ENCODE data around the gene TMEM161A. TPM values are rescaled to one million over a fixed set of nuclear protein-coding genes. Genes with fewer than 3 reads are reported as not detected.

Gene TMEM161A
- total and polyA plus RNA-seq, 2 experiments from 2014 or later, result 38.9 to 59.5 TPM

DNA sequence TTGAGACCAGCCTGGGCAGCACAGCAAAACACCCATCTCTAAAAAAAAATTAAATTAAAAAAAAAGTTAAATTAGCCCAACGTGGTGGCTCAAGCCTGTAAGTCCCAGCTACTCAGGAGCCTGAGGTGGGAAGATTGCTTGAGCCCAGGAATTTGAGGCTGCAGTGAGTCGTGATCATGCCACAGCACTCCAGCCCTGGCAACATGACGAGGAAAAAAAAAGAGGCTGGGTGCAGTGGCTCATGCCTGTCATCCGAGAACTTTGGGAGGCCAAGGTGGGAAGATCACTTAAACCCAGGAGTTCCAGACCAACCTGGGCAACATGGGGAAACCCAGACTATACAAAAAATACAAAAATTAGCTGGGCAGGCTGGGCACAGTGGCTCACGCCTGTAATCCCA lies 2.2 kb upstream of the TMEM161A start:
- H3K27ac Mint-ChIP-seq, result no peak overlapping the region
- H3K27me3 ChIP-seq (ENCODE audit: insufficient read depth), result no peaks in the 10 kb centered on the region
- H3K27ac ChIP-seq (ENCODE audit: low read depth), result no peak overlapping the region
- H3F3A ChIP-seq (replicated peaks; ENCODE audit: low read depth), result peaks cover 10% of the 10 kb centered on the region; the same call in 1 of the 2 replicates
- TF ChIP-seq, protein P1, sequence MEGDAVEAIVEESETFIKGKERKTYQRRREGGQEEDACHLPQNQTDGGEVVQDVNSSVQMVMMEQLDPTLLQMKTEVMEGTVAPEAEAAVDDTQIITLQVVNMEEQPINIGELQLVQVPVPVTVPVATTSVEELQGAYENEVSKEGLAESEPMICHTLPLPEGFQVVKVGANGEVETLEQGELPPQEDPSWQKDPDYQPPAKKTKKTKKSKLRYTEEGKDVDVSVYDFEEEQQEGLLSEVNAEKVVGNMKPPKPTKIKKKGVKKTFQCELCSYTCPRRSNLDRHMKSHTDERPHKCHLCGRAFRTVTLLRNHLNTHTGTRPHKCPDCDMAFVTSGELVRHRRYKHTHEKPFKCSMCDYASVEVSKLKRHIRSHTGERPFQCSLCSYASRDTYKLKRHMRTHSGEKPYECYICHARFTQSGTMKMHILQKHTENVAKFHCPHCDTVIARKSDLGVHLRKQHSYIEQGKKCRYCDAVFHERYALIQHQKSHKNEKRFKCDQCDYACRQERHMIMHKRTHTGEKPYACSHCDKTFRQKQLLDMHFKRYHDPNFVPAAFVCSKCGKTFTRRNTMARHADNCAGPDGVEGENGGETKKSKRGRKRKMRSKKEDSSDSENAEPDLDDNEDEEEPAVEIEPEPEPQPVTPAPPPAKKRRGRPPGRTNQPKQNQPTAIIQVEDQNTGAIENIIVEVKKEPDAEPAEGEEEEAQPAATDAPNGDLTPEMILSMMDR (conservative IDR thresholded peaks at IDR 0.05; ENCODE audit: low read depth in 2 of 2), result no peak
- TF ChIP-seq STAT1 (IDR thresholded peaks at IDR 0.05; ENCODE audit: unreplicated experiment) (no peak), NANOG (IDR thresholded peaks at IDR 0.05; ENCODE audit: borderline replicate concordance) (no peak), ZNF114 (CRISPR knock-in tag; IDR thresholded peaks at IDR 0.05) (no peak), ZNF331 (CRISPR knock-in tag; IDR thresholded peaks at IDR 0.05; ENCODE audit: low read depth) (no peak), POLR2AphosphoS5 (IDR thresholded peaks at IDR 0.05; ENCODE audit: low read depth) (no peak), EZH2phosphoT487 (IDR thresholded peaks at IDR 0.05; ENCODE audit: unreplicated experiment) (no peak), EZH2 (IDR thresholded peaks at IDR 0.05; ENCODE audit: low read depth, unreplicated experiment) (no peak), CREB1 (CRISPR knock-in tag; IDR thresholded peaks at IDR 0.05; ENCODE audit: low read depth) (no peak), JUNB (IDR thresholded peaks at IDR 0.05; ENCODE audit: unreplicated experiment) (no peak)
- TF ChIP-seq, protein P2, sequence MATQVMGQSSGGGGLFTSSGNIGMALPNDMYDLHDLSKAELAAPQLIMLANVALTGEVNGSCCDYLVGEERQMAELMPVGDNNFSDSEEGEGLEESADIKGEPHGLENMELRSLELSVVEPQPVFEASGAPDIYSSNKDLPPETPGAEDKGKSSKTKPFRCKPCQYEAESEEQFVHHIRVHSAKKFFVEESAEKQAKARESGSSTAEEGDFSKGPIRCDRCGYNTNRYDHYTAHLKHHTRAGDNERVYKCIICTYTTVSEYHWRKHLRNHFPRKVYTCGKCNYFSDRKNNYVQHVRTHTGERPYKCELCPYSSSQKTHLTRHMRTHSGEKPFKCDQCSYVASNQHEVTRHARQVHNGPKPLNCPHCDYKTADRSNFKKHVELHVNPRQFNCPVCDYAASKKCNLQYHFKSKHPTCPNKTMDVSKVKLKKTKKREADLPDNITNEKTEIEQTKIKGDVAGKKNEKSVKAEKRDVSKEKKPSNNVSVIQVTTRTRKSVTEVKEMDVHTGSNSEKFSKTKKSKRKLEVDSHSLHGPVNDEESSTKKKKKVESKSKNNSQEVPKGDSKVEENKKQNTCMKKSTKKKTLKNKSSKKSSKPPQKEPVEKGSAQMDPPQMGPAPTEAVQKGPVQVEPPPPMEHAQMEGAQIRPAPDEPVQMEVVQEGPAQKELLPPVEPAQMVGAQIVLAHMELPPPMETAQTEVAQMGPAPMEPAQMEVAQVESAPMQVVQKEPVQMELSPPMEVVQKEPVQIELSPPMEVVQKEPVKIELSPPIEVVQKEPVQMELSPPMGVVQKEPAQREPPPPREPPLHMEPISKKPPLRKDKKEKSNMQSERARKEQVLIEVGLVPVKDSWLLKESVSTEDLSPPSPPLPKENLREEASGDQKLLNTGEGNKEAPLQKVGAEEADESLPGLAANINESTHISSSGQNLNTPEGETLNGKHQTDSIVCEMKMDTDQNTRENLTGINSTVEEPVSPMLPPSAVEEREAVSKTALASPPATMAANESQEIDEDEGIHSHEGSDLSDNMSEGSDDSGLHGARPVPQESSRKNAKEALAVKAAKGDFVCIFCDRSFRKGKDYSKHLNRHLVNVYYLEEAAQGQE (IDR thresholded peaks at IDR 0.05; ENCODE audit: unreplicated experiment), result no peak
- TF ChIP-seq, protein P3, sequence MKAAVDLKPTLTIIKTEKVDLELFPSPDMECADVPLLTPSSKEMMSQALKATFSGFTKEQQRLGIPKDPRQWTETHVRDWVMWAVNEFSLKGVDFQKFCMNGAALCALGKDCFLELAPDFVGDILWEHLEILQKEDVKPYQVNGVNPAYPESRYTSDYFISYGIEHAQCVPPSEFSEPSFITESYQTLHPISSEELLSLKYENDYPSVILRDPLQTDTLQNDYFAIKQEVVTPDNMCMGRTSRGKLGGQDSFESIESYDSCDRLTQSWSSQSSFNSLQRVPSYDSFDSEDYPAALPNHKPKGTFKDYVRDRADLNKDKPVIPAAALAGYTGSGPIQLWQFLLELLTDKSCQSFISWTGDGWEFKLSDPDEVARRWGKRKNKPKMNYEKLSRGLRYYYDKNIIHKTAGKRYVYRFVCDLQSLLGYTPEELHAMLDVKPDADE (IDR thresholded peaks at IDR 0.05), result no peak
- TF ChIP-seq, protein P4, sequence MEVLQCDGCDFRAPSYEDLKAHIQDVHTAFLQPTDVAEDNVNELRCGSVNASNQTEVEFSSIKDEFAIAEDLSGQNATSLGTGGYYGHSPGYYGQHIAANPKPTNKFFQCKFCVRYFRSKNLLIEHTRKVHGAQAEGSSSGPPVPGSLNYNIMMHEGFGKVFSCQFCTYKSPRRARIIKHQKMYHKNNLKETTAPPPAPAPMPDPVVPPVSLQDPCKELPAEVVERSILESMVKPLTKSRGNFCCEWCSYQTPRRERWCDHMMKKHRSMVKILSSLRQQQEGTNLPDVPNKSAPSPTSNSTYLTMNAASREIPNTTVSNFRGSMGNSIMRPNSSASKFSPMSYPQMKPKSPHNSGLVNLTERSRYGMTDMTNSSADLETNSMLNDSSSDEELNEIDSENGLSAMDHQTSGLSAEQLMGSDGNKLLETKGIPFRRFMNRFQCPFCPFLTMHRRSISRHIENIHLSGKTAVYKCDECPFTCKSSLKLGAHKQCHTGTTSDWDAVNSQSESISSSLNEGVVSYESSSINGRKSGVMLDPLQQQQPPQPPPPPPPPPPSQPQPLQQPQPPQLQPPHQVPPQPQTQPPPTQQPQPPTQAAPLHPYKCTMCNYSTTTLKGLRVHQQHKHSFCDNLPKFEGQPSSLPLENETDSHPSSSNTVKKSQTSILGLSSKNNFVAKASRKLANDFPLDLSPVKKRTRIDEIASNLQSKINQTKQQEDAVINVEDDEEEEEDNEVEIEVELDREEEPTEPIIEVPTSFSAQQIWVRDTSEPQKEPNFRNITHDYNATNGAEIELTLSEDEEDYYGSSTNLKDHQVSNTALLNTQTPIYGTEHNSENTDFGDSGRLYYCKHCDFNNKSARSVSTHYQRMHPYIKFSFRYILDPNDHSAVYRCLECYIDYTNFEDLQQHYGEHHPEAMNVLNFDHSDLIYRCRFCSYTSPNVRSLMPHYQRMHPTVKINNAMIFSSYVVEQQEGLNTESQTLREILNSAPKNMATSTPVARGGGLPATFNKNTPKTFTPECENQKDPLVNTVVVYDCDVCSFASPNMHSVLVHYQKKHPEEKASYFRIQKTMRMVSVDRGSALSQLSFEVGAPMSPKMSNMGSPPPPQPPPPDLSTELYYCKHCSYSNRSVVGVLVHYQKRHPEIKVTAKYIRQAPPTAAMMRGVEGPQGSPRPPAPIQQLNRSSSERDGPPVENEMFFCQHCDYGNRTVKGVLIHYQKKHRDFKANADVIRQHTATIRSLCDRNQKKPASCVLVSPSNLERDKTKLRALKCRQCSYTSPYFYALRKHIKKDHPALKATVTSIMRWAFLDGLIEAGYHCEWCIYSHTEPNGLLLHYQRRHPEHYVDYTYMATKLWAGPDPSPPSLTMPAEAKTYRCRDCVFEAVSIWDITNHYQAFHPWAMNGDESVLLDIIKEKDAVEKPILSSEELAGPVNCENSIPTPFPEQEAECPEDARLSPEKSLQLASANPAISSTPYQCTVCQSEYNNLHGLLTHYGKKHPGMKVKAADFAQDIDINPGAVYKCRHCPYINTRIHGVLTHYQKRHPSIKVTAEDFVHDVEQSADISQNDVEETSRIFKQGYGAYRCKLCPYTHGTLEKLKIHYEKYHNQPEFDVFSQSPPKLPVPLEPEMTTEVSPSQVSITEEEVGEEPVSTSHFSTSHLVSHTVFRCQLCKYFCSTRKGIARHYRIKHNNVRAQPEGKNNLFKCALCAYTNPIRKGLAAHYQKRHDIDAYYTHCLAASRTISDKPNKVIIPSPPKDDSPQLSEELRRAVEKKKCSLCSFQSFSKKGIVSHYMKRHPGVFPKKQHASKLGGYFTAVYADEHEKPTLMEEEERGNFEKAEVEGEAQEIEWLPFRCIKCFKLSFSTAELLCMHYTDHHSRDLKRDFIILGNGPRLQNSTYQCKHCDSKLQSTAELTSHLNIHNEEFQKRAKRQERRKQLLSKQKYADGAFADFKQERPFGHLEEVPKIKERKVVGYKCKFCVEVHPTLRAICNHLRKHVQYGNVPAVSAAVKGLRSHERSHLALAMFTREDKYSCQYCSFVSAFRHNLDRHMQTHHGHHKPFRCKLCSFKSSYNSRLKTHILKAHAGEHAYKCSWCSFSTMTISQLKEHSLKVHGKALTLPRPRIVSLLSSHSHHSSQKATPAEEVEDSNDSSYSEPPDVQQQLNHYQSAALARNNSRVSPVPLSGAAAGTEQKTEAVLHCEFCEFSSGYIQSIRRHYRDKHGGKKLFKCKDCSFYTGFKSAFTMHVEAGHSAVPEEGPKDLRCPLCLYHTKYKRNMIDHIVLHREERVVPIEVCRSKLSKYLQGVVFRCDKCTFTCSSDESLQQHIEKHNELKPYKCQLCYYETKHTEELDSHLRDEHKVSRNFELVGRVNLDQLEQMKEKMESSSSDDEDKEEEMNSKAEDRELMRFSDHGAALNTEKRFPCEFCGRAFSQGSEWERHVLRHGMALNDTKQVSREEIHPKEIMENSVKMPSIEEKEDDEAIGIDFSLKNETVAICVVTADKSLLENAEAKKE (CRISPR knock-in tag; IDR thresholded peaks at IDR 0.05), result no peak
- no peaks in the 10 kb centered on the region for H3K79me2 ChIP-seq (replicated peaks; ENCODE audit: insufficient read depth)
- H3K4me3 Mint-ChIP-seq, result no peak overlapping the region
- H3K4me1 Mint-ChIP-seq, result peaks cover 5% of the 10 kb centered on the region; the same call in 2 of the 3 replicates
- peaks cover 3% of the 10 kb centered on the region; the same call in 1 of the 3 replicates for H3K36me3 Mint-ChIP-seq (ENCODE audit: low read depth)
- H3K9me3 Mint-ChIP-seq, result no peaks in the 10 kb centered on the region; the same call in 2 of the 3 replicates
- no peak overlapping the region for H2AFZ ChIP-seq
- H3K4me2 ChIP-seq, result no peak overlapping the region
- no peak for ATAC-seq
- no peaks in the 10 kb centered on the region for H3K4me1 ChIP-seq (ENCODE audit: insufficient read depth)
- H3K36me3 ChIP-seq (ENCODE audit: insufficient read depth), result no peaks in the 10 kb centered on the region
- H3K9me2 ChIP-seq (ENCODE audit: insufficient read depth), result no peaks in the 10 kb centered on the region
- peaks cover 5% of the 10 kb centered on the region; the same call in 1 of the 2 replicates for H4K20me1 ChIP-seq (replicated peaks; ENCODE audit: insufficient read depth)
- H3K4me3 ChIP-seq, result no peak overlapping the region
- DNase-seq (ENCODE audit: low spot score), result no peak
- peaks cover 41% of the 10 kb centered on the region for H3K27me3 Mint-ChIP-seq (ENCODE audit: insufficient read depth, low read depth, poor library complexity)

Data from GM23338 (cell line).